Measurements from ENCODE around the gene CEP135. TPM values are rescaled to one million over a fixed set of nuclear protein-coding genes. Genes with fewer than 3 reads are reported as not detected.
A peak's percentile ranks its signal among the peaks of the same experiment; 100 is the strongest.

The CEP135 gene
- 10 to 100 TPM; 15.7 to 15.8 TPM for total RNA-seq

DNA sequence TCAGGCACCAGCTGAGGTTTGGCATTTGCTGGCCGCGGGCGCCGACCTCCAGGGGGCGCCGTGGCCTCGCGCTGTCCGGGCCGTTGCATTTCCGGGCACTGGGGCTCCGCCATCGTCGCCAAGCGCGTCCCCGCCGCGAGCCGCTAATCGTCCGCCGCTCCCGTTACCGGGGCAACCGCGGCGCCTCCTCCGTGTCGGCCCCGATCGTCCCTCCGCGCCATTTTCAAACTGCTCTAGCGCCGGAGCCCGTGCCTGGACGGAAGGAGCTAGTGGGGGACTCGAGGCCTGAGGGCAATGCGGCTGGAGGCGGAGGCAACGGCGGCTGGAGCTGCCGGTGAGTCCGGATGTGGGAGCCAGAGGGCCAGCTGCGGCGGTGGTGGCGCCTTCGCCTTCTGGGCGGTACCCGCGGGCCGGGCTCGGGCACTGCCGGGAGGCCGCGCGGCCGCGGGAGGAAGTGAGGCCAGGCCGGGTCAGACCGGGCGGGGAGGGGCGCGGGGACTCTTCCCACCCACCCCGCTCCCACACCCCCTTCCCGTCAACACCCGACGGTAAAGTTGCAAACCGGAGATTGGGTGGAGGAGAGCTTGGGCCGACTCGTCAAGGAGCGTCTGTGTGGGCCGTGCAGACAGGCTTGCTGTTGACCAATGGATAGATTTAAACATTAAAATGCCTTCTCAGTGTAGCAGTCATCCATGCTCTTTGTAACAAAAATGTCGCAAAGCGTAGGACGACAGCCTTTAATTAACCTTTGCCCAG is at the start of gene CEP135:
CEP135 (plus strand) TSS at position 220 of the 756 bp plus-strand sequence. CDS start 3,186 bp downstream, outside the sequence.
- peak; percentile 94 for DNase-seq
- Mint-ChIP-seq H3K27me3 (no peaks in the 10 kb centered on the region), H3K27ac (peak within 1 kb of the TSS; percentile 94), H3K4me3 (peak within 1 kb of the TSS; percentile 89), H3K4me1 (peaks cover 41% of the 10 kb centered on the region), H3K9me3 (ENCODE audit: low read depth) (no peaks in the 10 kb centered on the region), H3K36me3 (peaks cover 9% of the 10 kb centered on the region)
- CTCF ChIA-PET = interaction anchor here (0.5 to 2.3 kb wide), 42 partner anchors 8 to 1030 kb away, joined by 3 to 13 read pairs (median 4); partner anchors contain the start of genes AASDH and POLR2B
- peak; percentile 88 for ATAC-seq

DNA sequence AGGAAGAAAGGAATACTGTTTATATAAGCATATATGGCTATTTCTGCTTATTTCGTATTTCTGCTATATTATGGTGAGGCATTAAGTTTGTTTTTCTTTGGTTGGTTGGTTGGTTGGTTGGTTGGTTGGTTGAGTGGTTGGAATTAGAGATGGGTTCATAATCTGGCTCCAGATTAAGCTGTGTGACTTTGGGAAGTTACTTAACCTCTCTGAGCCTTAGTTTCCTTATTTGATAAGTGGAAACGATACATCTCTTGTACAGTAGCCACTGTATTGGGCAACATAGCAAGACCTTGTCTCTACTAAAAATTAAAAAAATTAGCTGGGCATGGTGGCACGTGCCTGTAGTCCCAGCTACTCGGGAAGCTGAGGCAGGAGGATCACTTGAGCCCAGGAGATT is 46.1 kb upstream of the CEP135 start:
- no peak for DNase-seq
- Mint-ChIP-seq H3K9me3 (ENCODE audit: low read depth) (no peaks in the 10 kb centered on the region), H3K27ac (no peak overlapping the region), H3K4me1 (peaks cover 8% of the 10 kb centered on the region), H3K4me3 (no peak overlapping the region), H3K36me3 (peaks cover 31% of the 10 kb centered on the region), H3K27me3 (no peaks in the 10 kb centered on the region)
- CTCF ChIA-PET = no interaction called here
- ATAC-seq = no peak

GRCh38 chr4:55903577-55903976 is 45.2 kb upstream of the CEP135 start:
- Mint-ChIP-seq H3K36me3 (peaks cover 32% of the 10 kb centered on the region), H3K27ac (no peak overlapping the region), H3K9me3 (ENCODE audit: low read depth) (no peaks in the 10 kb centered on the region), H3K4me3 (no peak overlapping the region), H3K27me3 (no peaks in the 10 kb centered on the region), H3K4me1 (peaks cover 9% of the 10 kb centered on the region)
- ATAC-seq (no peak), DNase-seq (no peak)
- CTCF ChIA-PET = interaction anchor here (0.8 kb wide), 1 partner anchor 45 kb away, joined by 4 read pairs; the partner anchor contains the start of gene CEP135

- ATAC-seq (no peak), DNase-seq (no peak)
- Mint-ChIP-seq H3K36me3 (peaks cover 31% of the 10 kb centered on the region), H3K4me1 (peaks cover 9% of the 10 kb centered on the region), H3K9me3 (ENCODE audit: low read depth) (no peaks in the 10 kb centered on the region), H3K4me3 (no peak overlapping the region), H3K27me3 (no peaks in the 10 kb centered on the region), H3K27ac (no peak overlapping the region)
- CTCF ChIA-PET = no interaction called here
Measured at GRCh38 chr4:55904576-55904975, 44.2 kb upstream of the CEP135 start.

GRCh38 chr4:55906323-55906722 is 42.4 kb upstream of the CEP135 start:
- Mint-ChIP-seq H3K4me3 (no peak overlapping the region), H3K36me3 (peaks cover 26% of the 10 kb centered on the region), H3K27me3 (no peaks in the 10 kb centered on the region), H3K9me3 (ENCODE audit: low read depth) (no peaks in the 10 kb centered on the region), H3K4me1 (peaks cover 9% of the 10 kb centered on the region), H3K27ac (no peak overlapping the region)
- CTCF ChIA-PET = interaction anchor here (1.3 kb wide), 1 partner anchor 42 kb away, joined by 3 read pairs; no protein-coding TSS in a partner anchor
- ATAC-seq (no peak), DNase-seq (no peak)

DNA sequence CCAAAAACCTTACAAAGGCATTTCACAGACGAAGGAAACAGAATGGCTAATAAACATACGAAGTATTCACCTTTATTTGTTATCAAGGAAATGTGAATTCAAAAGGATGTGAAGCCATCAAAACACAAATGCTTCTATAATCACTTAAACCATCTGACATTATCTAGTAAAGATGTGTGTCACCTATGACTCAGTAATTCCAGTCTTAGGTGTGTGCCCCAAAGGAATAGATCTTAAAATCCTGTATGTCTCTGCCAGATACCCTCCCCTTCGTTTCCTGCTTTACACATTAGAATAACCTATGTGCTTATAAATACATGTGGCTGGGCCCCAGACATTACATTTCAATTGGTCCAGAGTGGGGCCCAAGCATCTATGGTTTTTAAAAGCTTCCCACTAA is 41.8 kb upstream of the CEP135 start:
- H3K27ac Mint-ChIP-seq = no peak overlapping the region
- DNase-seq = no peak
- no peak overlapping the region for H3K4me3 Mint-ChIP-seq
- peaks cover 26% of the 10 kb centered on the region for H3K36me3 Mint-ChIP-seq
- H3K27me3 Mint-ChIP-seq = no peaks in the 10 kb centered on the region
- CTCF ChIA-PET = no interaction called here
- H3K9me3 Mint-ChIP-seq (ENCODE audit: low read depth) = no peaks in the 10 kb centered on the region
- H3K4me1 Mint-ChIP-seq = peaks cover 9% of the 10 kb centered on the region
- peak; percentile 30 for ATAC-seq

GRCh38 chr4:55907469-55907868 is 41.3 kb upstream of the CEP135 start:
- H3K36me3 Mint-ChIP-seq = peaks cover 22% of the 10 kb centered on the region
- ATAC-seq = peak; percentile 55
- no peaks in the 10 kb centered on the region for H3K27me3 Mint-ChIP-seq
- H3K27ac Mint-ChIP-seq = no peak overlapping the region
- H3K9me3 Mint-ChIP-seq (ENCODE audit: low read depth) = no peaks in the 10 kb centered on the region
- peaks cover 9% of the 10 kb centered on the region for H3K4me1 Mint-ChIP-seq
- no peak for DNase-seq
- CTCF ChIA-PET = no interaction called here
- H3K4me3 Mint-ChIP-seq = no peak overlapping the region

GRCh38 chr4:55910140-55910539 is 38.6 kb upstream of the CEP135 start:
- no peak for ATAC-seq
- Mint-ChIP-seq H3K27me3 (peaks cover 5% of the 10 kb centered on the region), H3K36me3 (peaks cover 9% of the 10 kb centered on the region)

GRCh38 chr4:55912249-55912648 is 36.5 kb upstream of the CEP135 start:
- no peak overlapping the region for H3K4me3 Mint-ChIP-seq
- peaks cover 5% of the 10 kb centered on the region for H3K27me3 Mint-ChIP-seq
- peaks cover 5% of the 10 kb centered on the region for H3K4me1 Mint-ChIP-seq
- H3K36me3 Mint-ChIP-seq = peaks cover 2% of the 10 kb centered on the region
- CTCF ChIA-PET = no interaction called here
- ATAC-seq (no peak), DNase-seq (no peak)
- H3K27ac Mint-ChIP-seq = no peak overlapping the region
- H3K9me3 Mint-ChIP-seq (ENCODE audit: low read depth) = no peaks in the 10 kb centered on the region

More at GRCh38 chr4:55910140-55910539, 38.6 kb upstream of the CEP135 start:
- CTCF ChIA-PET = no interaction called here
- Mint-ChIP-seq H3K4me3 (no peak overlapping the region), H3K9me3 (ENCODE audit: low read depth) (no peaks in the 10 kb centered on the region), H3K4me1 (peaks cover 9% of the 10 kb centered on the region), H3K27ac (no peak overlapping the region)
- no peak for DNase-seq

DNA sequence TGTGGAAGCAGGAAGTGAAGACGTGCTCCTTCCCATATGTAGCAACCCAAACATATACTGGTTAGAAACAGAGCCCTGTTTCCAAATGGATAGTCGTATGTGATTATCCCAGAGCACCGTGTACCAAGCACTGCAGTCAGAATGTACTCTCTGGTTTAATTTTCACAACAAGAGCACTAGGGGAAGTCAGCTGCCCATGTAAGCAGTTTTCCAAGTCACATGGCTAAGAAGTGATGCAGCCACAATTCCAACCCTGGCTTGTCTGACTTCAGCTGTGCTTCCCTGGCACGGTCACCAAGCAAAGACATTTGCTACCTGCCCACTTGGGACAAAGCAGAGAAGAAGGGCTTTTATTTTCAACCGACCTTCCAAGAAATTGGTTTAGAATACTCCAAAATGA is 28.2 kb upstream of the CEP135 start:
- no peak for DNase-seq
- Mint-ChIP-seq H3K9me3 (ENCODE audit: low read depth) (no peaks in the 10 kb centered on the region), H3K27ac (no peak overlapping the region), H3K4me3 (no peak overlapping the region), H3K36me3 (no peaks in the 10 kb centered on the region), H3K4me1 (no peaks in the 10 kb centered on the region), H3K27me3 (peaks cover 3% of the 10 kb centered on the region)
- ATAC-seq = no peak
- CTCF ChIA-PET = no interaction called here

DNA sequence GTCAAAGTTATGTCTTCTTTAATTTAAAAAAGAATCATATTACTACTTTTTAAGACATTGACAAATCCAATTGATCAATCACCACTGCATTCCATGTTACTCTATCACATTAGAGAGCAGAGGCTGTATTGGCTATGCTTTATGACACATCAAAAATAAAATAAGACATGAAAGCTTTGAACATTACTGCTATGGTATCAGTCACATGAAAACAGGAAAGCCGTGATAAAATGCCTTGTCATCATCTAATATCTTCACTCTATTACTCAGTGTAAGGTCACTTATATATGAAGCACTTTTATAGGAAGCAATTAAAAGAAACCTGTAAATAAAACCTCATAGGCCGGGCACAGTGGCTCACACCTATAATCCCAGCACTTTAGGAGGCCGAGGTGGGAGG is 27.7 kb upstream of the CEP135 start:
- Mint-ChIP-seq H3K4me3 (no peak overlapping the region), H3K9me3 (ENCODE audit: low read depth) (no peaks in the 10 kb centered on the region), H3K27me3 (peaks cover 3% of the 10 kb centered on the region), H3K4me1 (no peaks in the 10 kb centered on the region), H3K27ac (no peak overlapping the region), H3K36me3 (no peaks in the 10 kb centered on the region)
- CTCF ChIA-PET = no interaction called here
- no peak for DNase-seq
- no peak for ATAC-seq

DNA sequence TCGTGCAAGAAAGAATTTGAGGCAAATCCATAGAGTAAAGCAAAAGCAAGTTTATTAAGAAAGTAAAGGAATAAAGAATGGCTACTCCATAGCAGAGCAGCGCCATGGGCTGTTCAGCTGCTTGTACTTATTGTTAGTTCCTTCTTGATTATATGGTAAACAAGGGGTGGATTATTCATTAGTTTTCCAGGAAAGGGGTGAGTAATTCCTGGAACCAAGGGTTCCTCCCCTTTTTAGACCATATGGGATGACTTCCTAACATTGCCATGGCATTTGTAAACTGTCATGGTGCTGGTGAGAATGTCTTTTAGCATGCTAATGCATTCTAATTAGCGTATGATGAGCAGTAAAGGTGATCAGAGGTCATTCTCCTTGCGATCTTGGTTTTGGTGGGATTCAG is 23.5 kb upstream of the CEP135 start:
- H3K4me3 Mint-ChIP-seq = no peak overlapping the region
- no peaks in the 10 kb centered on the region for H3K4me1 Mint-ChIP-seq
- H3K9me3 Mint-ChIP-seq (ENCODE audit: low read depth) = no peaks in the 10 kb centered on the region
- H3K27me3 Mint-ChIP-seq = no peaks in the 10 kb centered on the region
- CTCF ChIA-PET = no interaction called here
- no peak for DNase-seq
- H3K27ac Mint-ChIP-seq = no peak overlapping the region
- no peak for ATAC-seq
- H3K36me3 Mint-ChIP-seq = no peaks in the 10 kb centered on the region

DNA sequence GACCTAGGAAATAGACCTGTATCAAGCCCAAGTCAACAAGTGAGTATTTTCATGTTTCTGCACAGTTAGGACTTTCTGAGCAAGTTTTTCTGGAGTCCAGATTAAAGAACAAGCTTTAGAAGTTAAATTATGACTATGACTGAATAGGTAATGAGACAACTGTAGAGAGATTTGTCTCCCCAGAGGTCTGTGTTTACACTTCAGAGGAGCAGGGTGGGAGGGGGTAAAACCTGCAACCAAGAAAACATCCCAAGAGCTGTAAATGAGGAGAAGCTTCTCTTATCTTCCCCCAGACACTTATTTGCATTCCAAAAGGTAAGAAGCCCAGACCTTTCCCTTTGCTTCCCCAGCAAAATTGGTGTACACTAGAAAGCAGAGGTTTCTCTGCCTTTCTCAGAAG is 22.1 kb upstream of the CEP135 start:
- H3K36me3 Mint-ChIP-seq = no peaks in the 10 kb centered on the region
- no peak overlapping the region for H3K4me3 Mint-ChIP-seq
- no peak for DNase-seq
- CTCF ChIA-PET = no interaction called here
- H3K27ac Mint-ChIP-seq = no peak overlapping the region
- no peak for ATAC-seq
- H3K27me3 Mint-ChIP-seq = no peaks in the 10 kb centered on the region
- no peaks in the 10 kb centered on the region for H3K9me3 Mint-ChIP-seq (ENCODE audit: low read depth)
- H3K4me1 Mint-ChIP-seq = no peaks in the 10 kb centered on the region

DNA sequence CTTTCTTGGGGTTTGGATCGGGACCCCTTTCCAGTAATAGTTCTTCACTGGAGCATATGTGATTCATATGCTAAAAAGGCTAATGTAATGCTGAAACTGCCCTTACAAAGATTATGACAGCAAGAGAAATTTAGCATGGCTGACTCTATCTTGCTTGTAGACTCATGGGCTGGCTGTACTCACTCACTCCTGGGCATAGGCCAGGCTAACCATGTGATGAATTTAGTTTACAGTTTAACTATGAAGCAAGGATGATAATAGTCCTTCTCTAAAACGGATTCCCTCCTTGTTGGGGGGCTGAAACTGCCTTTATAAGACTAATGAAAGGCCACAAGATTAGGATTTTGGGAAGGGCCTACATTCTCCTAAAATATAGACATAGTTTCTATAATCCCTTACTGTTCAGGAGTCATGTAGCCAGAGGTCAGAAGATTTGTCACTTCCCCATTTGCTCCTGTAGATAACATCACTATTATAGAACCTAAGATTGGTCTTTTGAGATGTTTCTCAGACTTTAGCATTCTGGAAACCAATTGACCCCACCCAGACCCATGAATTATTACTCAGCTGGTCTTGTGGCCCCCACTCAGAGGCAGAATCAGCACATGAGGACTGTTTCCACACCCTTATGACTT is 20.8 kb upstream of the CEP135 start:
- DNase-seq (no peak), ATAC-seq (no peak)
- H3K9me3 Mint-ChIP-seq (ENCODE audit: low read depth) = no peaks in the 10 kb centered on the region
- no peaks in the 10 kb centered on the region for H3K36me3 Mint-ChIP-seq
- CTCF ChIA-PET = no interaction called here
- no peak overlapping the region for H3K4me3 Mint-ChIP-seq
- no peaks in the 10 kb centered on the region for H3K27me3 Mint-ChIP-seq
- no peaks in the 10 kb centered on the region for H3K4me1 Mint-ChIP-seq
- no peak overlapping the region for H3K27ac Mint-ChIP-seq
